NT2/D1 (cell line): ENCODE data around the gene SREBF2.
A peak's percentile ranks its signal among the peaks of the same experiment; 100 is the strongest.

Experiments
- DNase-seq: peaks from one replicate; pipeline ENCODE4 v3.0.0-alpha.2; 2011; ENCODE audit warnings: low read depth, low spot score
- H3K27me3 ChIP-seq: 2 replicates; pipeline ENCODE4 v1.6.0; 2011; ENCODE audit warnings: mild to moderate bottlenecking; ENCODE audit not compliant: insufficient read length, insufficient read depth
- H3K36me3 ChIP-seq: 2 replicates; pipeline ENCODE4 v1.6.1; 2011; ENCODE audit warnings: mild to moderate bottlenecking, low read length, mixed read lengths; ENCODE audit not compliant: insufficient read depth, insufficient read length
- H3K4me1 ChIP-seq: 2 replicates; pipeline ENCODE4 v1.5.1; 2011; ENCODE audit not compliant: insufficient read depth, insufficient read length
- H3K4me3 ChIP-seq: 2 replicates; pipeline ENCODE4 v1.5.1; 2011; ENCODE audit warnings: low read depth; ENCODE audit not compliant: insufficient read length
- H3K9ac ChIP-seq: 2 replicates; pipeline ENCODE4 v1.6.0; 2011; ENCODE audit warnings: low read depth; ENCODE audit not compliant: insufficient read length
- H3K9me3 ChIP-seq: 2 replicates; pipeline ENCODE4 v1.5.1; 2011; ENCODE audit warnings: mild to moderate bottlenecking, low read length; ENCODE audit not compliant: insufficient read depth
- SUZ12 ChIP-seq: IDR thresholded peaks from 2 replicates; pipeline ENCODE4 v1.6.1; 2011; ENCODE audit not compliant: insufficient read length, insufficient read depth; ENCODE audit errors: extremely low read depth
- YY1 ChIP-seq: IDR thresholded peaks from 2 replicates; pipeline ENCODE4 v1.6.1; 2011; ENCODE audit not compliant: insufficient read length, insufficient read depth
- ZNF274 ChIP-seq: IDR thresholded peaks from 2 replicates; pipeline ENCODE4 v1.6.1; 2011; ENCODE audit warnings: mild to moderate bottlenecking, low read depth, low read length

Gene SREBF2

DNA sequence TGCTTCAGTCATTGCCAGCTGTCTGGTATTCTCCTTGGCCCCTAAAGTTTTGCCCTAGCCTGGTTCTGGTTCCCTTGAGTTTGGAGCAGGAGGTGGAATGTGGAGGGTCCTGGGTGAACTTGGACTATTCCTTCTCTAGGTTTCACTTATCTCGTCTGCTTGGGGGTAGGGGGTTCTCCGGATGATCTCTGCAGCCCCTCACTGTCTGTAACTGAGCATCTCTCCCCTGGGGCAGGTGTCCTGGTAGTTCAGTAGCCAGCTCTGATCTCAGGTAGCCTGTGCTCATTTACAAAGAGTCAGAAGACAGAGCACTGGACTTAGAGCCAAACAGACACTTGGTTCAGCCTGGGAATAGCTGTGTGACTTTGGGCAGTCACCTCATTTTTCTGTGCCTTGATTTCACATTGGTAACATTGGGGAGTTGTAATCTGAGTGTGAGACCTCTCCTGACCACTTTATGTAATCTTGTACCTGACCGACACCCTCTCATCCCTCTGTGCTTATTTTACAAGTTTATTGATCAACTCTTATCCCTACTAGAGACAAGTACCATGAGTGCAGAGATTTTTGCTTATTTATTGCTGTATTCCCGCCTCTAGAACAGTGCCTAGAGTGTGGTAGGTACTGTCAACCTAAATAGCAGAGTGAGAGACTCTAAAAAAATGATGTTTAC is 31.6 kb upstream of the SREBF2 start:
- Histone ChIP-seq H3K36me3 (no peaks in the 10 kb centered on the region), H3K4me3 (peak overlapping the region; percentile 89), H3K4me1 (peaks cover 7% of the 10 kb centered on the region), H3K9me3 (no peaks in the 10 kb centered on the region), H3K27me3 (no peaks in the 10 kb centered on the region), H3K9ac (peak overlapping the region; percentile 97)
- no peak for TF ChIP-seq SUZ12
- TF ChIP-seq ZNF274, result no peak
- no peak for TF ChIP-seq YY1
- DNase-seq, result no peak

DNA sequence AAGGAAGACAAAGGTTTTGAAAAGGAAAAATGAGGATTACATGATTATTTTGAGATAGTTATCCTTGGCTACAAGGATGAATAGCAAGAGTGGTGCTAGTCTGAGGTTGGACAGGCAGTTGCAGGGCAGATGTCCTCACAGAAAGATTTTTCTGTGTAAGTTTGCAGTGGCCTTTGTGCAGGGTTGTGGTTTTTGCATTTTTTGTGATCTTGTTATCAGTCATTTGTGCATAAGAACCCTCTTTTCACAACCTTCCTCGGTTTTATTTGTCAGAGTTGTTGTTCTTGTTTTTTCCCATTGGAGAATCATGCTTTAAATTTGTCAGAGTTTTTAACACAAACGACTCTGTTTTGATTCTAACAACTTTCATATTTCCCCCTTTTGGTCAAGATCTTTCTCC is 31.0 kb upstream of the SREBF2 start:
- Histone ChIP-seq H3K36me3 (no peaks in the 10 kb centered on the region), H3K27me3 (no peaks in the 10 kb centered on the region), H3K4me1 (peaks cover 7% of the 10 kb centered on the region), H3K9me3 (no peaks in the 10 kb centered on the region), H3K9ac (no peak overlapping the region), H3K4me3 (peak overlapping the region; percentile 89)
- no peak for DNase-seq
- TF ChIP-seq ZNF274, result no peak

DNA sequence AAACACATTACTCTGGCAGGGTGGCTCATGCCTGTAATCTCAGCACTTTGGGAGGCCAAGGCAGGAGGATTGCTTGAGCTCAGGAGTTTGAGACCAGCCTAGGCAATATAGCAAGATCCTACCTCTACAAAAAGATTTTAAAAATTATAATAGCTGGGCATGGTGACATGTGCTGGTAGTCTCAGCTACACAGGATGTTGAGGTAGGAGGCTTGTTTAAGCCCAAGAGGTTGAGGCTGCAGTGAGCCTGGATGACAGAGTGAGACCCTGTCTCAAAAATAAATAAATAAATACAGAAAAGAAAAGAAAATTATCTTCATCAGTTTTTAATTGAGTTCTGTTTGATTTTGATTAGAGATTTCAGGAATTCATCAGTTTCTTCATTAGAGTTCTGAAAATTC is 27.3 kb upstream of the SREBF2 start:
- H3K4me3 ChIP-seq, result no peak overlapping the region
- H3K9ac ChIP-seq, result no peak overlapping the region
- no peaks in the 10 kb centered on the region for H3K4me1 ChIP-seq
- no peaks in the 10 kb centered on the region for H3K27me3 ChIP-seq
- H3K36me3 ChIP-seq, result peaks cover 14% of the 10 kb centered on the region
- H3K9me3 ChIP-seq, result no peaks in the 10 kb centered on the region
- no peak for DNase-seq
- TF ChIP-seq SUZ12 (no peak), YY1 (no peak), ZNF274 (no peak)

DNA sequence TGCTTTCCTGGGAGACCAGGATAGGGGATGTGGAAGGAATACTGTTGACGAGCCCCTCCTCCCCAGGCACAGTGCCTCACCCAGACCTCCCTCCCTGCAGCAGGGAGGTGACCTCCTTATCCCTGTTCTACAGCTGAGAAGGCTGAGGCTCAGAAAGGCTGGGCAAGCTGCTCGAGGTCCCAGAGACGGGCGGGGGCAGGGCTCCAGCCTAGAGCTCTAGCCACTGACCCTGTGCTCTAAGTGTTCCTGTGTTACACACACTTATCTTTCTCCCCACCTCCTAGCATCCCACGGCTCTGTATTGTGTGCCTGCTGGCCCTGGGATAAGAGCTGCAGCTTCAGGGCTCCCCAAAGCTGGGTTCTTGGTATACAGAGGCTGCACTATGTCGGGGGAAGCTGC is 24.5 kb upstream of the SREBF2 start:
- H3K4me3 ChIP-seq, result no peak overlapping the region
- peaks cover 27% of the 10 kb centered on the region for H3K36me3 ChIP-seq
- no peaks in the 10 kb centered on the region for H3K9me3 ChIP-seq
- H3K9ac ChIP-seq, result no peak overlapping the region
- TF ChIP-seq ZNF274 (no peak), SUZ12 (no peak), YY1 (no peak)
- DNase-seq, result no peak
- no peaks in the 10 kb centered on the region for H3K4me1 ChIP-seq
- H3K27me3 ChIP-seq, result no peaks in the 10 kb centered on the region

DNA sequence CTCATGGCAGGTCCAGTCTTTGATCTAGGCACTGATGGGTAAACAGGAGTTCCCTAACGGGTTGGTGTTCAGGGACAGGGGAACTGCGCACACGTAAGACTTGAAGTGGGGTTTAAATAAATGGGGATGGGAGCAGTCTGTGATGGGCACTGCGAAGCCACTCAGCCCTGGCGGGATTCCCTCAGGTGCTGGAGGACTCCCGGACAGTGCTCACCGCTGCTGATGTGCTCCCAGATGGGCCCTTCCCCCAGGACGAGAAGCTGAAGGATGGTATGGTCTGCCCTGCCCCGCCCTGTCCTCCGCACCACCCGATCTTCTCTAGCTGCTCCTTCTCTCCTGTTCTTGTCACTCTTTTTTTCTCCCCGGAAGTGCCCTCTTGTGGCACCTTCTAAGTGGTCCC is 22.9 kb upstream of the SREBF2 start:
- no peak for DNase-seq
- no peaks in the 10 kb centered on the region for H3K27me3 ChIP-seq
- no peaks in the 10 kb centered on the region for H3K4me1 ChIP-seq
- H3K9ac ChIP-seq, result no peak overlapping the region
- TF ChIP-seq SUZ12 (no peak), YY1 (no peak), ZNF274 (no peak)
- peaks cover 38% of the 10 kb centered on the region for H3K36me3 ChIP-seq
- H3K4me3 ChIP-seq, result no peak overlapping the region
- H3K9me3 ChIP-seq, result no peaks in the 10 kb centered on the region

DNA sequence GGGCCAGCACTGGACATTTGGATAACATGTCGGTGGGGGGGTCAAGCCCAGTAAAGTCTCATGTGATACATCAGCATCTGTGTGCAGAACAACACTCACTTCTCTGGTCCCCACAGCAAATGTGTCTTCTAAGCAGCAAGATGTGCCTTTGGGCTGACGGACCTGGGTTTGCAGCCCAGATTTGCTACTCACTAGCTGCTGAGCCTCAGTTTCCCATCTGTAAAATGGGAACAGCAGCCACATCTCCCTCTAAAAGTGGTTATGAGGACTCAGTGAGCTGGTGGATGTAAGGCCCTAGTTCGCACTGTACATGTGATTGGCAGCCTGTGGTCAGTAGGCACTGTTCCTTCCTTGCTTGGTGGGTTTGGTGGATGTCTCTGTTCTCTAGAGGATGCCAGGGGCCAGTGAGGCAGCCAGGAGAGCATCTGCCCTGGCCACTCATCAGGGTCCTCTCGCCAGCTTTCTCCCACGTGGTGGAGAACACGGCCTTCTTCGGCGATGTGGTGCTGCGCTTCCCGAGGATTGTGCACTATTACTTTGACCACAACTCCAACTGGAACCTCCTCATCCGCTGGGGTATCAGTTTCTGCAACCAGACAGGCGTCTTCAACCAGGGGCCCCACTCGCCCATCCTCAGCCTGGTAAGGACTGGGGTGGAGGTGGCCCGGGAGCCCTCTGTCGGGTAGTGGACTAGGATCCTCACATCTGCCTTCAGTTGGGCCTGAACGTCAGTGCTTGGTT is 19.9 kb upstream of the SREBF2 start:
- no peak for DNase-seq
- Histone ChIP-seq H3K9me3 (no peaks in the 10 kb centered on the region), H3K4me3 (no peak overlapping the region), H3K9ac (no peak overlapping the region), H3K4me1 (peaks cover 3% of the 10 kb centered on the region), H3K27me3 (no peaks in the 10 kb centered on the region), H3K36me3 (peaks cover 46% of the 10 kb centered on the region)
- TF ChIP-seq ZNF274 (no peak), SUZ12 (no peak), YY1 (no peak)

DNA sequence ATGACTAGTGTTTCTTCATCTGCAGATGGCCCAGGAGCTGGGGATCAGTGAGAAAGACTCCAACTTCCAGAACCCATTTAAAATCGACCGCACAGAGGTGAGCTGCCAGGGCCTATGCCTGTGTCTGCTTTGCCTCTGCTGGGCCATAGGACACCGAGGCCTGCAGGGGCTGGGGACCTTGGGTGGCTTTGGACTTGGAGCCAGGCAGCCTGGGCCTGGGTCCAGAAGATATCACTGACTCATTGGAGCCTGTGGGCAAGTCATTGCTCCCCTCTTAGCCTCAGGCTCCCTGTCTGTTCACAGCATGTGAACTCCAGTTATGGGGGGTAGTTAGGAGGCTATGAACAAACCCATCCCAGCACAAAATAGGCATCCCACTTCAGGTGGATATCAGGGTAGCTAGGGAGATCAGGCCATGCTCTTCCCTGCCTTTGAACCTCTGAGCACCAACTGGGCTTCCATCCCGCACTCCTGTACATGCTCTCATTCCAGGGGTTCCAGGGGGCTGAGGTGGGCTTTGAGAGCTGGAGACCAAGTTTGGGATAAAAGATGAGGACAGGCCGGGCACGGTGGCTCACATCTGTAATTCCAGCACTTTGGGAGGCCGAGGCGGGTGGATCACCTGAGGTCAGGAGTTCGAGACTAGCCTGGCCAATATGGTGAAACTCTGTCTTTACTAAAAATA is 19.0 kb upstream of the SREBF2 start:
- no peak for TF ChIP-seq YY1
- Histone ChIP-seq H3K9me3 (no peaks in the 10 kb centered on the region), H3K4me1 (peaks cover 3% of the 10 kb centered on the region), H3K27me3 (no peaks in the 10 kb centered on the region), H3K4me3 (no peak overlapping the region), H3K9ac (no peak overlapping the region), H3K36me3 (peaks cover 50% of the 10 kb centered on the region)
- DNase-seq, result no peak
